HG02938 (cell line): ENCODE results near the gene HSPG2.

ENCODE experiments used
- ATAC-seq: cut with Tn5 transposase; IDR thresholded peaks from one replicate; pipeline ENCODE4 v1.9.1; 2021; ENCODE audit warnings: mild to moderate bottlenecking, moderate library complexity; ENCODE audit not compliant: unreplicated experiment

HSPG2 gene

DNA sequence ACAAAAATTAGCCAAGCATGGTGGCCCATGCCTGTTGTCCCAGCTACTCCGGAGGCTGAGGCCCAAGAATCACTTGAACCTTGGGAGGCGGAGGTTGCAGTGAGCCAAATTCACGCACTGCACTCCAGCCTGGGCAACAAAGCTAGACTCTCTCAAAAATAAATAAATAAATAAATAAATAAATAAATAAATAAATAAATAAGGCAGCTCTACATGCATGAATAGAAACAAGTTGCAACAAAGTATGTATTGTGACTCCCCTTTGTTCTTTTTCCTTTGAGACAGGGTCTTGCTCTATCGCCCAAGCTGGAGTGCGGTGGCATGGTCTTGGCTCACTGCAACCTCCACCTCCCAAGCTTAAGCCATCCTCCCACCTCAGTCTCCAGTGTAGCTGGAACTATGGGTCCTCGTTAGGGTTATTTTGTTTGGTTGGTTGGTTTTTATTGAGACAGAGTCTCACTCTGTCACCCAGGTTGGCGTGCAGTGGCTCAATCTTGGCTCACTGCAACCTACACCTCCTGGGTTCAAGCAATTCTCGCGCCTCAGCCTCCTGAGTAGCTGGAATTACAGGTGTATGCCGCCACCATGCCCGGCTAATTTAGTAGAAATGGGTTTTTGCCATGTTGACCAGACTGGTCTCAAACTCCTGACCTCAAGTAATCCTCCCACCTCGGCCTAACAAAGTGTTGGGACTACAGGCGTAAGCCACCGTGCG lies 162.1 kb downstream of the HSPG2 start:
- no peak for ATAC-seq

DNA sequence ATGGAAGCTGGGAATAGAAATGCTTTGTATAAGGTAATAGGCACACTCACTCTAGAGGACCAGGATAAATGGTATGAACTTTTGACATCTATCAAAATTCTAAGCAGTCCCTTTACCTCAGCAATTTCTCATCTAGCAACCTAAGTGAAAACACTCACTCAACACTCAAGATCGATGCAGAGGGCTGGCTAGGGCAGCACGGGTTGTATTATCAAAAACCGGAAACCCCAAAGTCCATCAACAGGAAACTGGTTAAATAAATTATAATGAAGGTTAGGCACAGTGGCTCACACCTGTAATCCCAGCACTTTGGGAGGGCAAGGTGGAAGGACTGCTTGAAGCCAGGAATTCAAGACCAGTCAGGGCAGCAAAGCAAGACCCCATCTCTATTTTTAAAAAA lies 163.5 kb downstream of the HSPG2 start:
- no peak for ATAC-seq
